Esophagus squamous epithelium (tissue), 5 donors: ENCODE data around the gene PPP2R5C. TPM values are rescaled to one million over a fixed set of nuclear protein-coding genes. Genes with fewer than 3 reads are reported as not detected.

ENCODE experiments used
- DNase-seq: peaks from one replicate; lab custom pipeline; 2025; lab: John Stamatoyannopoulos, UW
- H3K27ac ChIP-seq, 4 donors: fragments of 200-600 bp; sonication (generic); one replicate each; pipeline ENCODE4 v1.5.1; 2016 to 2019; ENCODE audit warnings: mild to moderate bottlenecking in 1 of 4
- H3K27me3 ChIP-seq, 4 donors: fragments of 200-600 bp; sonication (generic); 1 replicate in 3 of 4; 2 replicates in 1 of 4; pipeline versions ENCODE4 v1.5.1 to v1.6.0; 2017 to 2021; ENCODE audit warnings: antibody characterized with exemption in 1 of 4
- H3K36me3 ChIP-seq, 3 donors: fragments of 200-600 bp; sonication (generic); one replicate each; pipeline ENCODE4 v1.5.1; 2016 to 2019
- H3K4me1 ChIP-seq, 3 donors: fragments of 200-600 bp; sonication (generic); one replicate each; pipeline ENCODE4 v1.5.1; 2017 to 2019
- H3K4me3 ChIP-seq, 4 donors: fragments of 200-600 bp; sonication (generic); 1 replicate in 3 of 4; 2 replicates in 1 of 4; pipeline ENCODE4 v1.5.1; 2016 to 2019; ENCODE audit warnings: mild to moderate bottlenecking in 2 of 4, moderate library complexity in 1 of 4
- H3K9me3 ChIP-seq, 3 donors: fragments of 200-600 bp; sonication (generic); one replicate each; pipeline ENCODE4 v1.5.1; 2016 to 2019
- POLR2A ChIP-seq, 4 donors: fragments of 450-650 bp; IDR thresholded peaks; one replicate each; pipeline ENCODE4 v1.6.1; 2017; ENCODE audit warnings: antibody characterized with exemption in 4 of 4, mild to moderate bottlenecking in 4 of 4, moderate library complexity in 3 of 4
- WGBS, 2 donors: methylation state at CpG; one replicate each; pipeline ENCODE4 v1.1.5; 2018; 5-methylcytosine and 5-hydroxymethylcytosine counted together
- intact Hi-C: fragments of 100-400 bp; cut with DNase I; formaldehyde crosslinking; loops from one replicate; pipeline ENCODE4 v1.15.0; 2022
- total RNA-seq, 4 donors: library from RNA; depleted of rRNA; stranded (reverse); fragments of >200 nt; gene quantifications; one replicate each; pipeline ENCODE4 v1.1.0, GENCODE V29; 2016
- TF ChIP-seq, protein P1 (sequence below), 6 experiments: fragments of 450-650 bp in 4 of 6; fragments of 200-600 bp in 2 of 6; sonication (generic) in 2 of 6; IDR thresholded peaks; one replicate each; pipeline ENCODE4 v1.5.1; 2016 to 2019; ENCODE audit warnings: antibody characterized with exemption in 6 of 6, mild to moderate bottlenecking in 4 of 6, moderate library complexity in 4 of 6
- donor health status: DM: yes; HTN: yes; CAD: no.

Gene PPP2R5C
- total RNA-seq, 4 donors from 2014 or later, result 66.3 to 92.3 (median 83.4) TPM

DNA sequence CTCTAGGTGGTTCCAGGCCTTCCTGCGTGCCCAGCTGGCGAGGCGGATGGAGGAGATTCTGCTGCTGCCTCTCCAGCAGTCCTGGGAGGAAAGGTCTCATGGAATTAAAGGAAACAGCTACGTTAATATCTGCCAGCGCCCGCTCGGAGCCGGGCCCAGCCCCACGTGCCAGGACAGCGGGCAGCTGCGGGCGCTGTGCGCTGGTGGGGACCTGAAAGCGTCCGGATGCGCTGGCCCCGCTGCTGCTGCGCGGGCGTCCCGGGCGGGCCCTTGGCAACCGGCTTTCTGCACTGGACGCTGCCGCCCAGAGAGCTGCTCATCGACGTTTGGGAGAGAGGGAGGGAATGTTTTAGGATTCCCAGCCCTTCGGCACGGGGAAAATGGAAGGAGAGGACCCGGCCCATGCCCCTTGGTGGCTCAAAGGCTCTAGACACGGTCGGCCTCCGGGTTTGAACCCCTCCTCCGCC lies 194.2 kb downstream of the PPP2R5C start:
- WGBS, 2 donors, result 85 to 92% methylated on average over 4 to 24 of the region's 34 CpGs
- intact Hi-C loops, result loop anchor here (10.0 kb wide), 1 partner anchor 181 kb away; no protein-coding TSS in a partner anchor
- Histone ChIP-seq H3K4me1 (peaks cover 0 to 5% (median 0%) of the 10 kb centered on the region in 3 donors), H3K27me3 (no peaks in the 10 kb centered on the region), H3K9me3 (no peaks in the 10 kb centered on the region), H3K27ac (no peak overlapping the region), H3K4me3 (no peak overlapping the region), H3K36me3 (no peaks in the 10 kb centered on the region)
- TF ChIP-seq, protein P1, sequence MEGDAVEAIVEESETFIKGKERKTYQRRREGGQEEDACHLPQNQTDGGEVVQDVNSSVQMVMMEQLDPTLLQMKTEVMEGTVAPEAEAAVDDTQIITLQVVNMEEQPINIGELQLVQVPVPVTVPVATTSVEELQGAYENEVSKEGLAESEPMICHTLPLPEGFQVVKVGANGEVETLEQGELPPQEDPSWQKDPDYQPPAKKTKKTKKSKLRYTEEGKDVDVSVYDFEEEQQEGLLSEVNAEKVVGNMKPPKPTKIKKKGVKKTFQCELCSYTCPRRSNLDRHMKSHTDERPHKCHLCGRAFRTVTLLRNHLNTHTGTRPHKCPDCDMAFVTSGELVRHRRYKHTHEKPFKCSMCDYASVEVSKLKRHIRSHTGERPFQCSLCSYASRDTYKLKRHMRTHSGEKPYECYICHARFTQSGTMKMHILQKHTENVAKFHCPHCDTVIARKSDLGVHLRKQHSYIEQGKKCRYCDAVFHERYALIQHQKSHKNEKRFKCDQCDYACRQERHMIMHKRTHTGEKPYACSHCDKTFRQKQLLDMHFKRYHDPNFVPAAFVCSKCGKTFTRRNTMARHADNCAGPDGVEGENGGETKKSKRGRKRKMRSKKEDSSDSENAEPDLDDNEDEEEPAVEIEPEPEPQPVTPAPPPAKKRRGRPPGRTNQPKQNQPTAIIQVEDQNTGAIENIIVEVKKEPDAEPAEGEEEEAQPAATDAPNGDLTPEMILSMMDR (IDR thresholded peaks at IDR 0.05), result no peak
- TF ChIP-seq POLR2A (IDR thresholded peaks at IDR 0.05), result no peak
- DNase-seq, result no peak

DNA sequence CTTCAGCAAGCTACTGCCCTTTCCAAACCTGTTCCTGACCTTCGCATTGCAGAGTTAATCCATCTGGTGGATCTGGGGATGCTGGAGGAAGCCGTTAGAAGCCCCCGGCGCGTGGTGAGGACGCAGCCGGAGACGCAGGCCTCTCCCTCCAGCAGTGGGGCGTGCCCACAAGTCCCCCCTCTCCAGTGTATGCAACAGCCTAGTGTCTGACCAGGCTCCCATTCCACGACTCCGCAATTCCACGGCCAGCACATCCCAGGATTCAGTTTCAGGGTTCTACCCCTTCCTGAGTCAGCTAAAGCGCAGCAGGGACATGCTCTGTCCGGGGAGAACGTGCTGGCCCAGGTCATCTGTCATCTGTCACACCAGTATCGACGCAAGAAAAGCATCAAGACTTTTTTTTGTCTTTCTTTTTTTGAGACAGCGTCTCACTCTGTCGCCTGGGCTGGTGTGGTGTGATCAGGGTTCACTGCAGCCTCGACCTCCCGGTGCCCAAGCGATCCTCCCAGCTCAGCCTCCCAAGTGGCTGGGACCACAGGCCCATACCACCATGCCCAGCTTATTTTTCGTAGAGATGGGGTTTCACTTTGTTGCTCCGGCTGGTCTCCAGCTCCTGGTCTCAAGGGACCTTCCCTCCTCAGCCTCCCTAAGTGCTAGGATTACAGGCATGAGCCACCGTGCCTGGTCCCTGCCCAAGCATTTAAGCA lies 194.8 kb downstream of the PPP2R5C start:
- H3K27me3 ChIP-seq, result no peaks in the 10 kb centered on the region
- peaks cover 0 to 10% (median 3%) of the 10 kb centered on the region in 3 donors for H3K4me1 ChIP-seq
- DNase-seq, result no peak
- TF ChIP-seq, protein P1 (IDR thresholded peaks at IDR 0.05), result no peak
- no peak for TF ChIP-seq POLR2A (IDR thresholded peaks at IDR 0.05)
- H3K9me3 ChIP-seq, result no peaks in the 10 kb centered on the region
- intact Hi-C loops, result loop anchor here (10.0 kb wide), 1 partner anchor 182 kb away; no protein-coding TSS in a partner anchor
- no peaks in the 10 kb centered on the region for H3K36me3 ChIP-seq
- no peak overlapping the region for H3K27ac ChIP-seq
- 81 to 87% methylated on average over 17 to 25 of the region's 25 CpGs for WGBS, 2 donors
- no peak overlapping the region for H3K4me3 ChIP-seq

- TF ChIP-seq, protein P1 (IDR thresholded peaks at IDR 0.05), result no peak
- TF ChIP-seq POLR2A (IDR thresholded peaks at IDR 0.05), result no peak
- 86 to 87% methylated on average over 13 of the region's 13 CpGs for WGBS, 2 donors
- H3K27me3 ChIP-seq, result no peaks in the 10 kb centered on the region
- no peak for DNase-seq
- peaks cover 0 to 21% (median 13%) of the 10 kb centered on the region in 3 donors for H3K4me1 ChIP-seq
- no peak overlapping the region for H3K4me3 ChIP-seq
- no peaks in the 10 kb centered on the region for H3K36me3 ChIP-seq
- no peak overlapping the region for H3K27ac ChIP-seq
- no peaks in the 10 kb centered on the region for H3K9me3 ChIP-seq
- intact Hi-C loops, result loop anchor here (10.0 kb wide), 1 partner anchor 183 kb away; no protein-coding TSS in a partner anchor
Observed at GRCh38 chr14:101957406-101958234, 196.1 kb downstream of the PPP2R5C start.

GRCh38 chr14:101958418-101959180 lies 197.1 kb downstream of the PPP2R5C start:
- Histone ChIP-seq H3K4me3 (no peak overlapping the region), H3K27me3 (no peaks in the 10 kb centered on the region), H3K4me1 (peaks cover 0 to 26% (median 16%) of the 10 kb centered on the region in 3 donors), H3K27ac (no peak overlapping the region), H3K36me3 (no peaks in the 10 kb centered on the region), H3K9me3 (no peaks in the 10 kb centered on the region)
- DNase-seq, result no peak
- intact Hi-C loops, result loop anchor here (10.0 kb wide), 1 partner anchor 184 kb away; no protein-coding TSS in a partner anchor
- WGBS, 2 donors, result 59 to 64% methylated on average over 8 to 11 of the region's 11 CpGs
- no peak for TF ChIP-seq POLR2A (IDR thresholded peaks at IDR 0.05)
- TF ChIP-seq, protein P1 (IDR thresholded peaks at IDR 0.05), result no peak
